Esophagus squamous epithelium (tissue), 4 donors: ENCODE measurements around the gene EPB41L4B.
"Not testable (repeated sequence)": the region's sequence is repeated elsewhere in the genome, so short reads cannot be mapped to it uniquely, and the experiment has no call there.

Experiments
- POLR2A ChIP-seq, 4 donors: fragments of 450-650 bp; IDR thresholded peaks; one replicate each; pipeline ENCODE4 v1.6.1; 2017; ENCODE audit warnings: antibody characterized with exemption in 4 of 4, mild to moderate bottlenecking in 4 of 4, moderate library complexity in 3 of 4
- TF ChIP-seq, protein P1 (sequence below), 6 experiments: fragments of 450-650 bp in 4 of 6; fragments of 200-600 bp in 2 of 6; sonication (generic) in 2 of 6; IDR thresholded peaks; one replicate each; pipeline ENCODE4 v1.5.1; 2016 to 2019; ENCODE audit warnings: antibody characterized with exemption in 6 of 6, mild to moderate bottlenecking in 4 of 6, moderate library complexity in 4 of 6

GRCh38 chr9:109358968-109359603 lies 38.2 kb upstream of the EPB41L4B start:
- TF ChIP-seq, protein P1, sequence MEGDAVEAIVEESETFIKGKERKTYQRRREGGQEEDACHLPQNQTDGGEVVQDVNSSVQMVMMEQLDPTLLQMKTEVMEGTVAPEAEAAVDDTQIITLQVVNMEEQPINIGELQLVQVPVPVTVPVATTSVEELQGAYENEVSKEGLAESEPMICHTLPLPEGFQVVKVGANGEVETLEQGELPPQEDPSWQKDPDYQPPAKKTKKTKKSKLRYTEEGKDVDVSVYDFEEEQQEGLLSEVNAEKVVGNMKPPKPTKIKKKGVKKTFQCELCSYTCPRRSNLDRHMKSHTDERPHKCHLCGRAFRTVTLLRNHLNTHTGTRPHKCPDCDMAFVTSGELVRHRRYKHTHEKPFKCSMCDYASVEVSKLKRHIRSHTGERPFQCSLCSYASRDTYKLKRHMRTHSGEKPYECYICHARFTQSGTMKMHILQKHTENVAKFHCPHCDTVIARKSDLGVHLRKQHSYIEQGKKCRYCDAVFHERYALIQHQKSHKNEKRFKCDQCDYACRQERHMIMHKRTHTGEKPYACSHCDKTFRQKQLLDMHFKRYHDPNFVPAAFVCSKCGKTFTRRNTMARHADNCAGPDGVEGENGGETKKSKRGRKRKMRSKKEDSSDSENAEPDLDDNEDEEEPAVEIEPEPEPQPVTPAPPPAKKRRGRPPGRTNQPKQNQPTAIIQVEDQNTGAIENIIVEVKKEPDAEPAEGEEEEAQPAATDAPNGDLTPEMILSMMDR (IDR thresholded peaks at IDR 0.05), result not testable (repeated sequence)
- not testable (repeated sequence) for TF ChIP-seq POLR2A (IDR thresholded peaks at IDR 0.05)
